ENCODE measurements around the gene VAC14. TPM values are rescaled to one million over a fixed set of nuclear protein-coding genes. Genes with fewer than 3 reads are reported as not detected.

The VAC14 gene
- total RNA-seq, 2 donors from 2014 or later = 34.9 to 37.0 TPM

DNA sequence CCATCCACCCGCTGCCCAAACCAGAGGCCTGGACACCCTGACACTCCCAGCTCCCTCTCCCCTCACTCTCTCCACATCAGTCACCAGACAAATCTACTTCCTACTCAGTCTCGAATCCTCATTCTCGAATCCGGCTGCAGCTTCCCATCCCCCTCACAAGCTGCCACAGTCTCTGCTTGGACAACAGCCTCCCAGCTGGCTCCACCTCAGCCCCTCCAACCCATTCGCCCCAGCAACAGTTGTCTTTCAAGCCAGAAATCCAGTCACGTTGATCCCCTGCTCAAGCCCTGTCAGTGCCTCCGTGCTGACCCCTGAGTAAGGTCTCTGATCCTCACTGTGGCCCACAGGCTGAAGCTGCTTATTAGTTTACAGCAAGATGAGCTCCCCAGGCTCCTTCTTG, 70.9 kb downstream of the VAC14 start:
- ATAC-seq (ENCODE audit: insufficient number of reproducible peaks, low FRiP score, low read depth) (no peak), DNase-seq (ENCODE audit: low spot score) (no peak)
- TF ChIP-seq, protein P1, sequence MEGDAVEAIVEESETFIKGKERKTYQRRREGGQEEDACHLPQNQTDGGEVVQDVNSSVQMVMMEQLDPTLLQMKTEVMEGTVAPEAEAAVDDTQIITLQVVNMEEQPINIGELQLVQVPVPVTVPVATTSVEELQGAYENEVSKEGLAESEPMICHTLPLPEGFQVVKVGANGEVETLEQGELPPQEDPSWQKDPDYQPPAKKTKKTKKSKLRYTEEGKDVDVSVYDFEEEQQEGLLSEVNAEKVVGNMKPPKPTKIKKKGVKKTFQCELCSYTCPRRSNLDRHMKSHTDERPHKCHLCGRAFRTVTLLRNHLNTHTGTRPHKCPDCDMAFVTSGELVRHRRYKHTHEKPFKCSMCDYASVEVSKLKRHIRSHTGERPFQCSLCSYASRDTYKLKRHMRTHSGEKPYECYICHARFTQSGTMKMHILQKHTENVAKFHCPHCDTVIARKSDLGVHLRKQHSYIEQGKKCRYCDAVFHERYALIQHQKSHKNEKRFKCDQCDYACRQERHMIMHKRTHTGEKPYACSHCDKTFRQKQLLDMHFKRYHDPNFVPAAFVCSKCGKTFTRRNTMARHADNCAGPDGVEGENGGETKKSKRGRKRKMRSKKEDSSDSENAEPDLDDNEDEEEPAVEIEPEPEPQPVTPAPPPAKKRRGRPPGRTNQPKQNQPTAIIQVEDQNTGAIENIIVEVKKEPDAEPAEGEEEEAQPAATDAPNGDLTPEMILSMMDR (IDR thresholded peaks at IDR 0.05) = no peak
- Histone ChIP-seq H3K9me3 (no peaks in the 10 kb centered on the region), H3K27me3 (replicated peaks; ENCODE audit: insufficient read depth) (no peaks in the 10 kb centered on the region), H3K4me3 (no peak overlapping the region), H3K36me3 (no peaks in the 10 kb centered on the region), H3K27ac (no peak overlapping the region), H3K4me1 (ENCODE audit: control insufficient read depth in 1 of 2, low read depth in 2 of 2) (peaks cover 8 to 30% of the 10 kb centered on the region in 2 donors)

DNA sequence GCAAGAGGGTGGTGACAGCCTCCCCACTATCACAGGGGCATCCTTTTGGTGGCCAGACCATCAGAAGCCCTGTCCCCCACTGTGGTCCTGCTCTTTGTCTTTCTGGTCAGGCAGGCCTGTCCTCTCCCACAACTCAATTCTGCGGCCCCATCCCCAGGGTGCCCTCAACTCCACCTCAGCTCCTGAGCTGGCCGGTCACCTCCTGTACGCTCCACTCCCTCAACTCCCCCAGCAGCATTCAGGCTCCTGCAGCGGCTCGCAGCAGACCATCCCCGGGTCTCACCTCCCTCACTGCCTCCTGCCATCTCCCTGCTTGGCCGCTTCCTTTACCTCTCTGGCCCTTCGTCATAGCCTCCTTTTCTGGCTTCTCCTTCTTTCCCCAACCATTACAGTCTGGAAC, 71.7 kb downstream of the VAC14 start:
- TF ChIP-seq, protein P1 (IDR thresholded peaks at IDR 0.05) = no peak
- H3K4me1 ChIP-seq (ENCODE audit: control insufficient read depth in 1 of 2, low read depth in 2 of 2) = peaks cover 6 to 24% of the 10 kb centered on the region in 2 donors
- H3K36me3 ChIP-seq = no peaks in the 10 kb centered on the region
- no peaks in the 10 kb centered on the region for H3K9me3 ChIP-seq
- no peak overlapping the region for H3K4me3 ChIP-seq
- ATAC-seq (ENCODE audit: insufficient number of reproducible peaks, low FRiP score, low read depth) = no peak
- no peak for DNase-seq (ENCODE audit: low spot score)
- H3K27ac ChIP-seq = no peak overlapping the region
- H3K27me3 ChIP-seq (replicated peaks; ENCODE audit: insufficient read depth) = no peaks in the 10 kb centered on the region

DNA sequence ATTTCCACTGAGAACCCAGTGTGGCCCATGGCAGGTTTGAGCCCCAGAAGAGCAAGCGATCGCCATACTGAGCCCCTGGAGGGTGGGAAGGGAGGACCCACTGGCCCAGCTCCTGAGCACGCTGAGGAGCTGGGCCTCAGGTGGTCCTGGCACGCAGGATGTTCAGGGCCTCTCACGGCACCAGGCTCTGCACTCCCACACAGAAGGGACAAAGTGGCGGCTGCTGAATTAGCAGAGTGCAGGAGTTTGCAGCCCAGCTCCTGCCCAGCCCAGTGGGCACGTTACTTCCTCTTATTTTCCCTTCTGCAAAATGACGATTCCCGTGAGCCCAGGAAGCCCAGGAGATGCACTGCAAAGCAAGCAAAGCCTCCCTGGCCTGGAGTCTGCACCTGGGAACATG, 72.8 kb downstream of the VAC14 start:
- TF ChIP-seq, protein P1 (IDR thresholded peaks at IDR 0.05) = no peak
- Histone ChIP-seq H3K4me3 (no peak overlapping the region), H3K9me3 (no peaks in the 10 kb centered on the region), H3K27me3 (replicated peaks; ENCODE audit: insufficient read depth) (no peaks in the 10 kb centered on the region), H3K36me3 (no peaks in the 10 kb centered on the region), H3K27ac (no peak overlapping the region), H3K4me1 (ENCODE audit: control insufficient read depth in 1 of 2, low read depth in 2 of 2) (peaks cover 6 to 24% of the 10 kb centered on the region in 2 donors)
- ATAC-seq (ENCODE audit: insufficient number of reproducible peaks, low FRiP score, low read depth) (no peak), DNase-seq (ENCODE audit: low spot score) (no peak)

DNA sequence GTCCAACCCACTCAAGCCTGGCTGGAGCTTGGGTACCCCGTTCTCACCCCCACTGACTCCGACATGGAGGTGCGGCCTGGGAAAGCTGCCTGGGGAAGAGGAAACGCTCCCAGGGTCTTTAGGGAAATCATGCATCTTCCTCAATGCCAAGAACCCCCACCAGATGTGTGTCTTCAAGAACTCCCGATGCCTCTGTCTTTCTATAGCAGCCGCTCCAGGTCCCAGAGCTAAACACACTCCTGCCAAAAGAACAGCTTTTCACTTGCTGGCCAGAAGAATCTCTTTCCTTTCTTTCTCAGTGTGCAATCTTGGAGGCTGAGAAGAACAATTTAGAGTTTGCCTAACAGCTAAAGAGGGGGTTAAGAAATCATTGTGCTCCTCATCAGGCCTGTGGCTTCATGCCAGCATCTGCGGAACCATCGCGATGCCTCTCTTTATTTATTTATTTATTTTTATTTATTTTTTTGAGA, 74.0 kb downstream of the VAC14 start:
- no peak overlapping the region for H3K4me3 ChIP-seq
- DNase-seq (ENCODE audit: low spot score) (no peak), ATAC-seq (ENCODE audit: insufficient number of reproducible peaks, low FRiP score, low read depth) (no peak)
- H3K27ac ChIP-seq = no peak overlapping the region
- no peaks in the 10 kb centered on the region for H3K36me3 ChIP-seq
- peaks cover 6 to 24% of the 10 kb centered on the region in 2 donors for H3K4me1 ChIP-seq (ENCODE audit: control insufficient read depth in 1 of 2, low read depth in 2 of 2)
- H3K27me3 ChIP-seq (replicated peaks; ENCODE audit: insufficient read depth) = no peaks in the 10 kb centered on the region
- no peaks in the 10 kb centered on the region for H3K9me3 ChIP-seq
- TF ChIP-seq, protein P1 (IDR thresholded peaks at IDR 0.05) = no peak

DNA sequence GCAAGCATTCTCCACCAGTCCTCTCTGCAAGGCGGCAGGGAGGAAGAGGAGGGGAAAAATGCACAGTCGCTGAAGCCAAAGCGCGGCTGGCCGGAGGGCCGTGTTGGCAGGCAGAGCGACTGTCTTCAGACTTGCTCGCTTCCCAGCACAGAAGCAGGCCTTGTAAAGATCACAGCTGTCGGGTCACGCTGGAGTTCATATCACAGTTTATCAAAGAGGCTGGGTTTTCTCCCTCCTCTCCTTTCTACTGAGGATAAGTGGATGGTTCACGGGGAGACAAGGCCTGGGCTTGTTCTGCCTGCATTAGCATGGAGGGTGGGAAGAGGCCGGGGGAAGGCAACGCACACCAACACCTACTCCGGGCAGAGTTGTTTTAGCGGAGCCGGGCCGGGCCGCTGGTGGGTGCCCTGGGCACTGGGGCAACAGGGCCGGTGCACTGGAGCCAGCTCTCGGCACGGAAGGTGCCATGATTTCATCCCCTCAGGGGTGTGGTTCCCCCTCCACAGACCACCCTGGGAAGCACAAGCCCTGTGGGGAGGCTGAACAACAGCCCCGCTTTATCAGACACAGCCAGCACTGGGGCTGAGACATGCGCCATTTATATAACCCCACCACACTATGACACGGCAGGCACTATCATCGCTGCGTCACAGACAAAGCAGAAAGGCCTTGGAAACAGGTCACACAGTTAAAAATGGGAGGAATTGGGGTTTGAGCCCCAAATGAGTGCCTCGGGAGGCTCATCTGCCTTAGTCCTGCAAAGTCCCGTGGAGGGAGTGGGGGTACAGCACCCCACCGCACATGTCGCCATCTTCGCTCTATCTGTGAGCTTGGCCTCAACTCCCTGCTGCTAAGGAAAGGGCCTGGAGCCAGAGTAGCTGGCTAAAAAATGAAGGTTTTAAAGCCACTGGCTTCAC, 74.8 kb downstream of the VAC14 start:
- Histone ChIP-seq H3K27me3 (replicated peaks; ENCODE audit: insufficient read depth) (no peaks in the 10 kb centered on the region), H3K27ac (peak overlapping the region; percentile 46 to 57), H3K9me3 (no peaks in the 10 kb centered on the region), H3K36me3 (no peaks in the 10 kb centered on the region), H3K4me1 (ENCODE audit: control insufficient read depth in 1 of 2, low read depth in 2 of 2) (peaks cover 6 to 24% of the 10 kb centered on the region in 2 donors), H3K4me3 (no peak overlapping the region)
- no peak for DNase-seq (ENCODE audit: low spot score)
- TF ChIP-seq, protein P1 (IDR thresholded peaks at IDR 0.05) = no peak
- no peak for ATAC-seq (ENCODE audit: insufficient number of reproducible peaks, low FRiP score, low read depth)
